NK-92 (cell line): ENCODE data around the gene RGS6.

Experiments
- DNase-seq: peaks from one replicate; lab custom pipeline; 2025; ENCODE audit not compliant: unreplicated experiment; lab: John Stamatoyannopoulos, UW

The RGS6 gene

GRCh38 chr14:72600551-72601330 lies 668.5 kb downstream of the RGS6 start:
- no peak for DNase-seq

DNA sequence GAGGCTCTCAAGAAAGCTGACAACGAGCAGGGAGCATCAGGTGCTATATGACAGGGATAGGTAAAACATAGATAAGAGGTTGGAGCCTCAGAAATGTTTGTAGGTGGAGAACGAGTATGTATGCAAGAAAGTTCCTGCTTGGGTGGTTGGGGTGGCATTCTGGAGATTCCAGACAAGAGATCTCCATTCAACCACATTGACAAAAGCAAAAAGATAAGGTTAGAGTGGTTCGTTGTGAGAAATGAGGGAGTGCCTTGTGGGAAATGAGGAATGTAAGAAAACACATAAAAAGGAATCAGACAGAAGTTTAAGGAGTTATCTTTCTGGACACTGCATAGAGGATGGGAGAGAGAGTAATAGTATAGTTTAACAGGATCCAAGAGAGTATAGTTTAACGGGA lies 671.4 kb downstream of the RGS6 start:
- DNase-seq = no peak

DNA sequence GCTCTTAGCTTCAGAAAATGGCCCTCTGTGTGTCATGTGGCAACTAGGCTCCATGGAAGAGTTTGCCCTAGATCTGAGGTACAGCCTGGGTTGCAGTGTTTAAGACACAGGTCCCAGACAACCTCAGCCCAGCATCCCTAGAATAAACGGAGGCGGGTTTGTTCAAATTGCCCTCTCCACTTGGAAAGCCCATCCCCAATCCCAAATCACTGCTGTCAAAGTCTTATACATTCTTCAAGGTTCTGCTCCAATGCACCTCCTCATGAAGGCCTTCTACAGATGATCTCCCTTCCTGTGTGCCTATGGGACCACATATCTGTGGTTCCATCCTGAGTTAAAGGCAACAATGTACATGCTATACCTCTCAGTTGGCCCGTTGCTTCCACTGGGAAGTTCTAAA lies 671.9 kb downstream of the RGS6 start:
- no peak for DNase-seq

DNA sequence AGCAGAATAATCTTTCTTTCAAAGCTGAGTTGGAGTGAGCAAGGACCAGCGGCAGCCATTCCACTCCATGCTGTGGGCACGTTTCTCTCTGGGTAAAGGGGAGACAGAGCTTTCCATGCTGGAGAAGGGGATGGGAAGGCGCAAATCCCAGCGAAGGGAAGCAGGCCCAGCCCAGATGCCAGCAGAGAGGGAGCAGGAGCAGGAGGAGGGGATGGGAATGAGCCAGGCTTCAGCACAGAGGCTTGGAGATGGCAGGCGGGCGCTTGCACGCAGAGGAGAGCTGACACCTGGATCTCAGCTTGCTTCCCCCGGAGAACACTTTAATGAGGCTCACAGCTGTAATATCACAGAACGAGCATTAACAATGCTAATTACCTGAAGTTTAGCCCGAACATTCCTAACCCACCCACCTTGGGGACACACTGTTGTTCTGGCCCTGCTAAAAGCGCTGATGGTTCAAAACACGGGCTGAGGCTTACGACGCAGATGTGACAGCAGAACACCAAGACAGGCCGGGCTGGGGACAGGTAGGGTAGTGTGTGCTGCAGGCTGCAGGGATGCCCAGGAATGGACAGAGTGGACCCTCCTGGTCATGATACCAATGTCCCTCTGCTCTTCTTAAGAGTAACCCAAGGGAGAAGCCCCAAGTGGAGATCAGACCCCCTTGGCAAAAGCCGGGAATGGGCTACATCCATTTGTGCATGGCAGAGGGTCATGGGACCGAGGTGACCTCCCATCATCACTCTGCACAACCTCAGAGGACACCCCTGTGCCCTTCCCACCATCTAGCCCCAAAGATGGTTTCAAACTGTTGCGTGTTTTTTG lies 673.1 kb downstream of the RGS6 start:
- DNase-seq = no peak

- DNase-seq = no peak
Measured at GRCh38 chr14:72605921-72606220, 673.6 kb downstream of the RGS6 start.

DNA sequence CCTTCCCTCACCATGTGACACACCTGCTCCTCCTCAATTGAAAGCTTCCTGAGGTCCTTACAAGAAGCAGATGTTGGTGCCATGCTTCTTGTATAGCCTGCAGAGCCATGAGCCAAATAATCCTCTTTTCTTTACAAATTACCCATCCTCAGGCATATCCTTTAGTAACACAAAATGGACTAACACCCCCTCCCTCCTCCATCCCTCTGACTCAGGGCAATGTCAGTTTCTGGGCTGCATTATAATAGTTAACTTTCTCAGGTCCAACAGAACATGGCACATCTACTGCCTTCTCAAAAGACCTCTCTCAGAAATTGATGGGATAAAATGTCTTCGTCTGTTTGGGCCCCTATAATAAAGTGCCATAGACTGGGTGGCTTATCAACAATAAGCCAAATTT lies 674.6 kb downstream of the RGS6 start:
- no peak for DNase-seq

DNA sequence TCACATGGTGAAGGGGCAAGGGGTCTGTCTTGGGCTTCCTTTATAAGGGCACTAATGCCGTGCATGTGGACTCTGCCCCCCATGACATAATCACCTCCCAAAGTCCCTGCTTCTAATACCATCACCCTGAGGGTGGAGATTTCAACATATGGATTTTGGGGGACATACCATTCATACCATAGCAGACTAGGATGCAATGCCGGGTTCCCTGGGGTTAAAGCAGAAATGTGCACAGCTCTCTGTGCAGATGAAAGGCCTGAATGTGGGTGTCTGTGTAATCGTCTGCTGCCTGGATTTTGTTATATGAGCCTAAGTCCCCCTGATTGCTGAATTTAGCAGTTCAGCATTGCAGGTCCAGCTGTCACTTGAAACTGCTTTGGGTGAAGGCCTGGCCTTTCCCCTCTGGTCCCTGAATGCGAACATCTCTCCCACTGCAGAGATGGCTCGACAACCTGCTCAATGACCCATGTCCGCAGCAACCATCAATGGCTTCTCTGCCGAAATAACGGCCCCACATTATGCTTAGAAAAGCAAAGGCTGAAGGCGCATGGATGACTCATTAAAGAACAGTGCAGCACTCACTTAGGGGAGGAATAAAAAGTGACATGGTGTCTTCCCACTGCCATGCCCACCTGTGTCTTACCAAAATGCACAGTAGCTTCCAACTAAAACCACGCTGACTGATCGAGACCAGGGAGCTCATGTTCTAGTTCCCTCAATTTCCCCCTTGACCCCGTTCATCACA lies 675.3 kb downstream of the RGS6 start:
- DNase-seq = no peak

DNA sequence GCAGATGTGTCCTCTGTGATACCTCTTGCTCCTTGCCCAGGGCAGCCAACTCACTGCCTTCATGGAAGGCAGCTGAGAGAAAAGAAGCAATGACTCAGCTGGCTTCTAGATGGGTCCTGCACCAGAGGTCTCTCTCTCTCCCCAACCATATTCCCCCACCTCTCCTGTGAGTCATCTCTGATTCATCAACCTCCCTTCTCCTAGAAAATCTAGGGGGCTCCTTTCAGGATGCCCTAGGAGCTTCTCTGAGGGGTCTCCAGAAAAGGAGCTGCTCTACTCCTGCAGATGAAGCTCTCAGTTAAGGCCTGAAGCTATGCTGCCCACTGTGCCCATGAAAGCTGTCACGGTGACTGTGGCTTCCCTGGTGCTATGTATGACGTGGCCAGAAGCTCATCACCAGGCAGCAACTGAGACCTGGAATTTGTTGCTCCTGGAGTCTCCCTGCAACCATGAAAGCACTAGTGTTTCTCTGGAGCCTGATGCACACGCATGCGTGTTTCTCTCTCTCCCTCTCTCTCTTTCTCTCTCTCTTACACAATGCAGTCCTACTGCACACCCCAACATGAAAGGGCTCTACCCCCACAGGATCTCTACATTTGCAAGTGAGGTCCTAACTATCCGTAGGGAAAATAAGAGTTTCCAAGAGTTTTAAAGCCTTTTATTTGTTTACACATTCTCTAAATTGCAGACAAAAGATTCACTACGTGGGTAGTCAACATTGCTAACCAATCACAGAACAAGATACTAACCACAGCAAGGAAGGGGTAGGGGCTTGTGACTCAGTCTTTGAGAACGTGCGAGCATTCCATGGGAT lies 676.4 kb downstream of the RGS6 start:
- no peak for DNase-seq

- DNase-seq = no peak
Measured at GRCh38 chr14:72609205-72609916, 677.1 kb downstream of the RGS6 start.

DNA sequence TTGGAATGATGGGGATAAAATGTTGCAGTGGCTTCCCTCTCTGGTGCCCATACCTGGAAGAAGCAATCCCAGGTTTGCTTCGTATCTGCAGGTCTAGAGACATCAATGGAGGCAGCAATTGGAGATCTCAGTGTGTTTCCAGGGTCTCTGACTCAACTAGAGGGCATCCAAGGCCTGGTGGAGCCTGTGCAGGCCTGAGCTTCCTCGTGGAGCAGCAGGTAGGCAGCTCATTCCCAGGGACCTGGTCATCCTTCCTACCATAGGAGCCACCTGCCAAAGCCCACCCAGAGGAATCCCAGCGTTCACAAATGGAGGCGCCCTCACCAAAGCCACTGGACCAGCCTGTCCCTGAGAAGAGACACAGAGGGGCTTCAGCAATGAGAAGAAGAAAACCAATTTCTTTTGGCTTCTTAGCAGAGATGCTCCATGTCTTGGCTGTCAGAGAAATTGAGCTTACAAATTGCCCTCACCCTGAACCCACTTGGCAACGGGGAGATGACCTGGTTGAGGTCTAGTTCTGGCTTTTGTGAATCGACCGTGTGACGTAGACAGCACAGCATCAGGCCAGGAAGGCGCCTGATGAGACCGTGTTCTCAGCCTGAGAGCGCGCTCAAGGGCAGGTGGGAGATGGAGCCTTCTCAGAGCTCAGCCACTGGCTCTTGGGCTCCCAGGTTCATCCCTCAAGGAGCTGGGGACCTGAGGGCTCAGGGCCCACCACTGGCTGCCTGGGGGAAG lies 678.0 kb downstream of the RGS6 start:
- no peak for DNase-seq

GRCh38 chr14:72610831-72611200 lies 678.6 kb downstream of the RGS6 start:
- DNase-seq = no peak

GRCh38 chr14:72611506-72611905 lies 679.3 kb downstream of the RGS6 start:
- DNase-seq = no peak

DNA sequence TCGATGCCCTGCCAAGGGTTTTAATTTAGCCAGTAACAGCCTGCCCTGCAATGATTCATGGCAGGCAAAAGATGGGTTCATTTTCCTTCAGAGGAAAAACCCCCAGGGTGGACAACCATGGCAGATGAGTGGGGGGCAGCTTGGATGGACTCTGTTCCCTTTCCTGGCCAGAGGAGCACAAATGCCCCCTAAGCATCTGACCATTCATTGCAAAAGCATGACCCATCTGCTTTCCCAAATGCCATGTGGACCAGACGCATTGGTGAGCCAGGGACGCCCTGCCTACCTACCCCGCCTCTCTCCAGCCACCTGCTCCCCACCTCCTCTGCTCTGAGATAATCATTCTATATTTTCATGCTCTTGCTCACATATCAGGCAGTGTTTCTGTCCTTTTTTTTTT lies 679.8 kb downstream of the RGS6 start:
- DNase-seq = no peak

GRCh38 chr14:72613231-72613974 lies 681.2 kb downstream of the RGS6 start:
- no peak for DNase-seq

GRCh38 chr14:72613975-72614319 lies 681.7 kb downstream of the RGS6 start:
- no peak for DNase-seq

DNA sequence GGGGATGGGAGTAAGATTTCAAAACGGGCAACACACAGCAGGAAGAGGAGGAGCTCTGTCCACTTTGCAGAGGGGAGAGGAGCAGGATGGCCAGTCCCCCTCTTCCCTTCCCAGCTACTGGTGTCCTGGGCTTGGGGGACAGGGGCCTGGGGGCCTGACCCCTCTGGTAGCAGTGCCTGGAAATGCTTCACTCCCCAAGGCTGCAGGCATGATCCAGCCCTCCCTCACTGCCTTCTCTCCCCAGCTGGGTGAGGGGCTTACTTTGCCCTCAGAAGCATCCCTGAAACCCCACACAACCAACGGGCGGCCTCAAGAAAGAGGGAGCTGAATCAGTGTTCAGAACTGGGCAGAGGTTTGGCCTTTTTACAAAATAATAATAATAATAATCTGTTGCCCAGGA lies 682.1 kb downstream of the RGS6 start:
- no peak for DNase-seq

- no peak for DNase-seq
Measured at GRCh38 chr14:72614891-72615415, 682.7 kb downstream of the RGS6 start.

DNA sequence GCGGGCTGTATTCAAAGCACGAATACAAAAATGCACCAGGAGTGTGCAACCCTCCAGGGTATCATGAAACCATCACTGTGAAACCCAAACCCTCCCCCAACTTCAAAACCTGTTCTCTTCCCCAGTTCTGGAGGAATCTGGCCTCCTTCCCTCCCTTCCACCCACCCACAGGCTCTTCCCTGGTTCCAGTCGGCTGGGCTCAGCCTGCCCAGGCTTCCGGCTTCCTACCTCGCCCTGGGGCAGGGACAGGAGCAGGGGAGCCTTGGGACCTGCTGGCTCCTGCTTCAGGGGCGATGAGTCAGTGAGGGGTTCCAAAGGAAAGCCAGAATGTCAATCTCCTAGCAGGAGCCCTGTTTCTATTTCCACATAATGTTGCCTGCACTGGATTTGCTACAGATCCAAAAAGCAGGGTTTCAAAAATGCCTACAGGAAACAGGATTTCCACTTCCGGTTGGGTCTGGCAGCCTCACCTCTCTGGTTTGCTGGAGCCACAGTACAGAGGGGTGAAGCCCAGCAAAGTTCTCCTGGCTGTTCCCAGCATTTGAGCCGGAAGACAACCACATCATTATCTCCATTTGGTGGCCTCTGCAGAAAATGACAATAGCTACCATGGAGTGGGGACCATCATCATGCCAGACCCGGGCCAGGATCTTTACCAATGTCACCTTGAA lies 683.4 kb downstream of the RGS6 start:
- DNase-seq = no peak
